ENCODE results near the gene STXBP5.

STXBP5 gene

DNA sequence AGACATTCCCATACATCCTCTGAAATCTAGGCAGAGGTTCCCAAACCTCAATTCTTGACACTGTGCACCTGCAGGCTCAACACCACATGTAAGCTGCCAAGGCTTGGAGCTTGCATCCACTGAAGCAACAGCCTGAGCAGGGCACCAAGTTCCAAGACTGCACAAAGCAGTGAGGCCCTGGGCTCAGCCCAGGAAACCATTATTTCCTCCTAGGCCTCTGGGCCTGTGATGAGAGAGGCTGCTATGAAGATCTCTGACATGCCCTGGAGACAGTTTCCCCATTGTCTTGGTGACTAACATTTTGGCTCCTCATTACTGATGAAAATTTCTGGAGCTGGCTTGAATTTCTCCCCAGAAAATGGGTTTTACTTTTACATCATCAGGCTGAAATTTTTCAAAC lies 196.8 kb downstream of the STXBP5 start:
- Histone ChIP-seq H3K4me3 (ENCODE audit: severe bottlenecking) (no peak overlapping the region), H3K9me3 (ENCODE audit: severe bottlenecking) (no peaks in the 10 kb centered on the region), H3K27me3 (ENCODE audit: insufficient read depth, poor library complexity, severe bottlenecking) (no peaks in the 10 kb centered on the region), H3K27ac (ENCODE audit: poor library complexity, severe bottlenecking) (no peak overlapping the region), H3K4me1 (ENCODE audit: insufficient read depth, poor library complexity, severe bottlenecking) (no peaks in the 10 kb centered on the region), H3K36me3 (ENCODE audit: low read depth) (no peaks in the 10 kb centered on the region)
- DNase-seq (ENCODE audit: low spot score) (no peak), ATAC-seq (ENCODE audit: low read depth) (no peak)
- TF ChIP-seq, protein P1, sequence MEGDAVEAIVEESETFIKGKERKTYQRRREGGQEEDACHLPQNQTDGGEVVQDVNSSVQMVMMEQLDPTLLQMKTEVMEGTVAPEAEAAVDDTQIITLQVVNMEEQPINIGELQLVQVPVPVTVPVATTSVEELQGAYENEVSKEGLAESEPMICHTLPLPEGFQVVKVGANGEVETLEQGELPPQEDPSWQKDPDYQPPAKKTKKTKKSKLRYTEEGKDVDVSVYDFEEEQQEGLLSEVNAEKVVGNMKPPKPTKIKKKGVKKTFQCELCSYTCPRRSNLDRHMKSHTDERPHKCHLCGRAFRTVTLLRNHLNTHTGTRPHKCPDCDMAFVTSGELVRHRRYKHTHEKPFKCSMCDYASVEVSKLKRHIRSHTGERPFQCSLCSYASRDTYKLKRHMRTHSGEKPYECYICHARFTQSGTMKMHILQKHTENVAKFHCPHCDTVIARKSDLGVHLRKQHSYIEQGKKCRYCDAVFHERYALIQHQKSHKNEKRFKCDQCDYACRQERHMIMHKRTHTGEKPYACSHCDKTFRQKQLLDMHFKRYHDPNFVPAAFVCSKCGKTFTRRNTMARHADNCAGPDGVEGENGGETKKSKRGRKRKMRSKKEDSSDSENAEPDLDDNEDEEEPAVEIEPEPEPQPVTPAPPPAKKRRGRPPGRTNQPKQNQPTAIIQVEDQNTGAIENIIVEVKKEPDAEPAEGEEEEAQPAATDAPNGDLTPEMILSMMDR (IDR thresholded peaks at IDR 0.05; ENCODE audit: poor library complexity, severe bottlenecking), result no peak

DNA sequence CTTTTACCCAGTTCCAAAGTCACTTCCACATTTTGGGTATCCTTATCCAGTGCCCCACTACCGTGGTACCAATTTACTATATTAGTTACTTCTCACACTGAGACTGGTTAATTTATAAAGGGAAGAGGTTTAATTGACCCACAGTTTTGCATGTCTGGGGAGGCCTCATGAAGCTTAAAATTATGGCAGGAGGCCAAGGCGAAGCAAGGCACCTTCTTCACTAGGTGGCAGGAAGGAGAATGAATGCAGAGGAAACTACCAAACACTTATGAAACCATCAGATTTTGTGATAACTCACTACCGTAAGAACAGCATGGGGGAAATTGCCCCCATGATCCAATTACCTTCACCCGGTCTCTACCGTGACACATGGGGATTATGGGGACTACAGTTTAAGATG lies 197.6 kb downstream of the STXBP5 start:
- ATAC-seq (ENCODE audit: low read depth), result no peak
- no peaks in the 10 kb centered on the region for H3K4me1 ChIP-seq (ENCODE audit: insufficient read depth, poor library complexity, severe bottlenecking)
- TF ChIP-seq, protein P1 (IDR thresholded peaks at IDR 0.05; ENCODE audit: poor library complexity, severe bottlenecking), result no peak
- no peaks in the 10 kb centered on the region for H3K27me3 ChIP-seq (ENCODE audit: insufficient read depth, poor library complexity, severe bottlenecking)
- no peaks in the 10 kb centered on the region for H3K36me3 ChIP-seq (ENCODE audit: low read depth)
- no peaks in the 10 kb centered on the region for H3K9me3 ChIP-seq (ENCODE audit: severe bottlenecking)
- no peak overlapping the region for H3K4me3 ChIP-seq (ENCODE audit: severe bottlenecking)
- no peak for DNase-seq (ENCODE audit: low spot score)
- H3K27ac ChIP-seq (ENCODE audit: poor library complexity, severe bottlenecking), result no peak overlapping the region

DNA sequence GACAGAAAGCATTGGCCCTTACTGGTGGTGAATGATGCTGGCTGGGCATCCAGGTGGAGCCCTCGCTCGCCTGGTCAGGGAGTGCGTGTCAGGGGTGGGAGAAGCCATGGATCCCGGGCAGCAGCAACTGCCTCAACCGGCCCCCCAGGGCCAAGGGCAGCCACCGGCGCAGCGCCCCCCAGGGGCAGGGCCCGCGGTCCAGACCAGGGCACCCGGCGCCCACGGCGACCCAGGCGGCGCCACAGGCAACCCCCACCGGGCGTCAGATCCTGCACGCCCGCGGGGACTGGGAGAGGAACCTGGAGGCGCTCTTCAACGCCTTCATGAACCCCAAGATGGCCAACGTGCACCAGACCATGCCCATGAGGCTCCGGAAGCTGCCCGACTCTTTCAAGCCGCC lies 202.6 kb downstream of the STXBP5 start:
- no peak overlapping the region for H3K27ac ChIP-seq (ENCODE audit: poor library complexity, severe bottlenecking)
- H3K27me3 ChIP-seq (ENCODE audit: insufficient read depth, poor library complexity, severe bottlenecking), result no peaks in the 10 kb centered on the region
- no peaks in the 10 kb centered on the region for H3K4me1 ChIP-seq (ENCODE audit: insufficient read depth, poor library complexity, severe bottlenecking)
- no peaks in the 10 kb centered on the region for H3K9me3 ChIP-seq (ENCODE audit: severe bottlenecking)
- no peak for ATAC-seq (ENCODE audit: low read depth)
- no peaks in the 10 kb centered on the region for H3K36me3 ChIP-seq (ENCODE audit: low read depth)
- DNase-seq (ENCODE audit: low spot score), result no peak
- TF ChIP-seq, protein P1 (IDR thresholded peaks at IDR 0.05; ENCODE audit: poor library complexity, severe bottlenecking), result no peak
- H3K4me3 ChIP-seq (ENCODE audit: severe bottlenecking), result no peak overlapping the region

DNA sequence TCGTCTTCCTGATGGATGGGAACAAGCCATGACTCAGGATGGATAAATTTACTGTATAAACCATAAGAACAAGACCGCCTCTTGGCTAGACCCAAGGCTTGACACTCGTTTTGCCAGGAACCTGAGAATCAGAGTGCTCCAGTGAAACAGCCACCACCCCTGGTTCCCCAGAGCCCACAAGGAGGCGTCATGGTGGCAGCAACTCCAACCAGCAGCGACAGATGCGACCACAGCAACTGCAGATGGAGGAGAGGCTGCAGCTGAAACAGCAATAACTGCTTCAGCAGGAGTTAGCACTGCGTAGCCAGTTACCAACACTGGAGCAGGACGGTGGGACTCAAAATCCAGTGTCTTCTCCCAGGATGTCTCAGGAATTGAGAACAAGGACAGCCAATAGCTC lies 203.4 kb downstream of the STXBP5 start:
- Histone ChIP-seq H3K27ac (ENCODE audit: poor library complexity, severe bottlenecking) (no peak overlapping the region), H3K4me1 (ENCODE audit: insufficient read depth, poor library complexity, severe bottlenecking) (no peaks in the 10 kb centered on the region), H3K27me3 (ENCODE audit: insufficient read depth, poor library complexity, severe bottlenecking) (no peaks in the 10 kb centered on the region), H3K36me3 (ENCODE audit: low read depth) (no peaks in the 10 kb centered on the region), H3K9me3 (ENCODE audit: severe bottlenecking) (no peaks in the 10 kb centered on the region), H3K4me3 (ENCODE audit: severe bottlenecking) (no peak overlapping the region)
- TF ChIP-seq, protein P1 (IDR thresholded peaks at IDR 0.05; ENCODE audit: poor library complexity, severe bottlenecking), result no peak
- ATAC-seq (ENCODE audit: low read depth) (no peak), DNase-seq (ENCODE audit: low spot score) (no peak)

DNA sequence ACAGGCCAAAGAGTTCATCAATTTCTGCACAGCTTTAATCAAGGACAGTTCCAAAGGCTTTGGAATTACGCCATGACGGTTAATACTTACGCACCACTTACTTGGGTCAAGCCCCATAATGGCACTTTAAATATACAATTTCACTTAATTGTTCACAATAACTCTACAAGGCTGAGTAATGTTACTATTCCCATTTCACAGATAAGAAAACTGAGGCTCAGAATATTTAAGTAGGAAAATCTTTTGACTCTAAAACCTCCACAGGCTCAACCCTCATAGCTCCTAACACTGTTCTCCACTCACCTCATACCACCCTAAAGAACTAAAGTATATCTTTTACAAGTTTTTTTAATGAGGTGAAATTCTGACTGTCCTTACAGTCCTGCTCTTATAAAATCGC lies 212.4 kb downstream of the STXBP5 start:
- H3K4me1 ChIP-seq (ENCODE audit: insufficient read depth, poor library complexity, severe bottlenecking), result no peaks in the 10 kb centered on the region
- H3K27me3 ChIP-seq (ENCODE audit: insufficient read depth, poor library complexity, severe bottlenecking), result no peaks in the 10 kb centered on the region
- ATAC-seq (ENCODE audit: low read depth) (no peak), DNase-seq (ENCODE audit: low spot score) (no peak)
- TF ChIP-seq, protein P1 (IDR thresholded peaks at IDR 0.05; ENCODE audit: poor library complexity, severe bottlenecking), result no peak
- no peak overlapping the region for H3K27ac ChIP-seq (ENCODE audit: poor library complexity, severe bottlenecking)
- H3K9me3 ChIP-seq (ENCODE audit: severe bottlenecking), result no peaks in the 10 kb centered on the region
- H3K36me3 ChIP-seq (ENCODE audit: low read depth), result no peaks in the 10 kb centered on the region
- H3K4me3 ChIP-seq (ENCODE audit: severe bottlenecking), result no peak overlapping the region

Measured in RWPE2 (cell line).